Panc1 (cell line): ENCODE results near the gene ATG16L2. TPM values are rescaled to one million over a fixed set of nuclear protein-coding genes. Genes with fewer than 3 reads are reported as not detected.
A peak's percentile ranks its signal among the peaks of the same experiment; 100 is the strongest.

Experiments used
- ATAC-seq: fragments of 200-7000 bp; cut with Tn5 transposase; 2 replicates; pipeline ENCODE4 v1.9.1; 2020; ENCODE audit warnings: mild to moderate bottlenecking, moderate library complexity
- BruUV-seq: library from RNA; stranded (reverse); fragments of 400-500 nt; replicated peaks from 2 replicates; lab custom pipeline; 2021; lab: Mats Ljungman, UMichigan
- CTCF ChIA-PET: fragments of 300-600 bp; sonication (Branson Sonifier 250); formaldehyde crosslinking; loops from one replicate; lab custom pipeline; 2022; ENCODE audit warnings: antibody characterized with exemption; lab: Charles Lee
- POLR2A ChIA-PET: fragments of 300-600 bp; sonication (Branson Sonifier 250); formaldehyde crosslinking; loops from one replicate; lab custom pipeline; 2022; ENCODE audit warnings: antibody characterized with exemption; lab: Charles Lee
- DNase-seq: peaks from one replicate; pipeline ENCODE4 v3.0.0-alpha.2; 2010; ENCODE audit warnings: low read depth, low spot score
- H3K27ac ChIP-seq: 2 replicates; pipeline ENCODE4 v1.5.1; 2011; ENCODE audit warnings: mild to moderate bottlenecking, low read length, inconsistent platforms
- H3K27me3 ChIP-seq: fragments of 200-500 bp; sonication (Bioruptor generic); 2 replicates; pipeline ENCODE4 v1.6.0; 2014; ENCODE audit warnings: low read length, inconsistent platforms; ENCODE audit not compliant: control insufficient read depth, insufficient read depth
- H3K36me3 ChIP-seq: fragments of 200-500 bp; sonication (Bioruptor generic); 2 replicates; pipeline ENCODE4 v1.5.1; 2014; ENCODE audit warnings: inconsistent platforms, mild to moderate bottlenecking, low read length, moderate library complexity; ENCODE audit not compliant: control insufficient read depth, insufficient read depth
- H3K4me1 ChIP-seq: 2 replicates; pipeline ENCODE4 v1.5.1; 2011; ENCODE audit warnings: inconsistent platforms, mild to moderate bottlenecking, low read length, moderate library complexity; ENCODE audit not compliant: control insufficient read depth, insufficient read depth
- H3K4me3 ChIP-seq, 2 experiments: 2 replicates each; pipeline ENCODE4 v1.5.1; 2011 to 2012; ENCODE audit warnings: low read depth in 2 of 2, low read length in 2 of 2, mild to moderate bottlenecking in 2 of 2, inconsistent platforms in 1 of 2, moderate library complexity in 1 of 2
- H3K9me3 ChIP-seq: fragments of 200-500 bp; sonication (Bioruptor generic); 2 replicates; pipeline ENCODE4 v1.5.1; 2014; ENCODE audit warnings: low read depth, mild to moderate bottlenecking, inconsistent platforms, low read length, moderate library complexity; ENCODE audit not compliant: control insufficient read depth, insufficient read depth
- CTCF ChIP-seq: fragments of 450-650 bp; IDR thresholded peaks from 2 replicates; pipeline ENCODE4 v1.5.1; 2017; ENCODE audit warnings: mild to moderate bottlenecking
- POLR2AphosphoS5 ChIP-seq: IDR thresholded peaks from 2 replicates; pipeline ENCODE4 v1.6.1; 2012; ENCODE audit warnings: mild to moderate bottlenecking, low read depth, low read length, moderate library complexity
- REST ChIP-seq, 2 experiments: IDR thresholded peaks; 2 replicates each; pipeline ENCODE4 v1.6.1; 2011 to 2012; ENCODE audit warnings: low read depth in 2 of 2, control low read depth in 1 of 2, low read length in 1 of 2, mild to moderate bottlenecking in 1 of 2, moderate library complexity in 1 of 2; ENCODE audit not compliant: insufficient read depth in 1 of 2
- SIN3A ChIP-seq: IDR thresholded peaks from 2 replicates; pipeline ENCODE4 v1.6.1; 2012; ENCODE audit warnings: low read depth, mild to moderate bottlenecking, low read length, moderate library complexity, borderline replicate concordance; ENCODE audit not compliant: insufficient read depth
- TCF7L2 ChIP-seq: IDR thresholded peaks from 2 replicates; pipeline ENCODE4 v1.6.1; 2011; ENCODE audit warnings: mild to moderate bottlenecking, low read depth, low read length, inconsistent platforms
- in situ Hi-C: cut with HindIII; loops from 2 replicates; pipeline ENCODE4 v1.10.0; 2016; ENCODE audit warnings: low sequenced_read_pairs, low pct_unique_long_range_greater_than_20kb
- intact Hi-C: fragments of 100-400 bp; cut with micrococcal nuclease; formaldehyde crosslinking; loops from one replicate; pipeline ENCODE4 v1.10.0; 2022; ENCODE audit not compliant: unreplicated experiment
- total RNA-seq: library from RNA; stranded (reverse); gene quantifications from one replicate; pipeline ENCODE4 v1.2.1, GENCODE V29; 2021; ENCODE audit not compliant: unreplicated experiment

The ATG16L2 gene
- total RNA-seq, 1 experiment from 2014 or later, result 14.6 TPM

GRCh38 chr11:72778535-72779494 is 35.4 kb upstream of the ATG16L2 start:
- BruUV-seq, result TSS peak; percentile 63
- Histone ChIP-seq H3K4me3 (no peak overlapping the region), H3K9me3 (no peaks in the 10 kb centered on the region), H3K36me3 (no peaks in the 10 kb centered on the region; the same call in 1 of the 2 replicates), H3K27ac (no peak overlapping the region), H3K4me1 (peaks cover 12% of the 10 kb centered on the region), H3K27me3 (no peaks in the 10 kb centered on the region)
- ChIA-PET POLR2A (no interaction called here), CTCF (no interaction called here)
- ATAC-seq, result no peak
- TF ChIP-seq CTCF (no peak), TCF7L2 (no peak), REST (IDR thresholded peaks at IDR 0.05; ENCODE audit: insufficient read depth in 1 of 2, low read depth in 2 of 2, low read length in 1 of 2) (no peak), POLR2AphosphoS5 (no peak), SIN3A (no peak)
- in situ Hi-C loops, result no loop called here
- intact Hi-C loops, result no loop called here
- DNase-seq, result no peak

- H3K4me1 ChIP-seq, result peaks cover 12% of the 10 kb centered on the region
- CTCF ChIA-PET, result no interaction called here
Measured at GRCh38 chr11:72779495-72780128, 34.6 kb upstream of the ATG16L2 start.

More at GRCh38 chr11:72779495-72780128, 34.6 kb upstream of the ATG16L2 start:
- Histone ChIP-seq H3K4me3 (no peak overlapping the region), H3K27ac (no peak overlapping the region), H3K9me3 (no peaks in the 10 kb centered on the region), H3K36me3 (no peaks in the 10 kb centered on the region; the same call in 1 of the 2 replicates), H3K27me3 (no peaks in the 10 kb centered on the region)
- in situ Hi-C loops, result no loop called here
- DNase-seq (no peak), ATAC-seq (no peak)
- TF ChIP-seq POLR2AphosphoS5, result no peak
- no TSS peak for BruUV-seq
- intact Hi-C loops, result no loop called here
- POLR2A ChIA-PET, result no interaction called here
